Neural progenitor cell (in vitro differentiated cells): ENCODE results near the gene ZNF212.

Source experiments
- EZH2 ChIP-seq: fragments of 200-600 bp; sonication (generic); IDR thresholded peaks from 2 replicates; pipeline ENCODE4 v1.6.1; 2017; ENCODE audit warnings: antibody characterized with exemption, mild to moderate bottlenecking, moderate library complexity
- TF ChIP-seq, protein P1 (sequence below): fragments of 200-600 bp; sonication (generic); IDR thresholded peaks from 2 replicates; pipeline ENCODE4 v1.5.1; 2017; ENCODE audit warnings: antibody characterized with exemption, mild to moderate bottlenecking

DNA sequence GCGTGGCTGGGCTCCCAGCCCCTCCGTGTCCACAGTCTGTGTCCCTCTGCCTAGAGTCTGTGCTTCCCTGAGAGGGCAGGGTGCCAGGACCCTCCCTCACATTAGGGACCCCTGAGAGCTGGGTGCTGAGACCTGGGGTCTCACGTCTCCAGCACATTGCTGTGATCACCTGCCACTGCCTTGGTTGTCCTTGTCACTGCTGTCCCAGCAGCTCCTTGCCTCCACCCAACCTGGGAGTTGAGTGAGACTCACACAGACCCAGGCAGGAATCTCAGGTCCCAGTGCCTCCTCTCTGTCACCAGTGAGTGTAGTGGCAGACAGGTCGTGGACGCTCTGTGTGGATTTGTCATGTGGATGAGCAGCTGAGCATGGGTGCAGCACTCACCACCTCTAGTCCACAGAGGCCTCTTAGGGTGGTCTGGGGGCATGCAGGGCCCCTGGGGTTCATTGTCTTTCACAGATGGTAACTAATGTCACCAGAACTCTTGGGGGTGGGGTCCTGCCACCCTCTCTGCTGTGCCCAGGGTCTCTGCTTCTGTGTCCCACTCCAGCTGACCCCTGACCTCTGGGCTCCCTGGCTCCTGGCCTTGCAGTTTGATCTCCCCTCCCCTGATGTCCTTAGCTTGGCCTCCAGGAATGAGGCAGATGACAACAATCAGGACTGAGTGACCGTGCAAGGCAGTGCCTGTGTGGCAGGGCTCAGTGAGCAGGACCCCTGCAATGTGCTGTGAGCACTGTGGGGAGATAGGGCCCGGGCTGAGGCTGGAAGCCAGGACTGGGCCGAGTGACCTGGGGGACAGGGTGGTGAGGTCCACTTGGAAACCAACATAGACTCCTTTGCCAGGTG is 41.4 kb downstream of the ZNF212 start:
- TF ChIP-seq, protein P1, sequence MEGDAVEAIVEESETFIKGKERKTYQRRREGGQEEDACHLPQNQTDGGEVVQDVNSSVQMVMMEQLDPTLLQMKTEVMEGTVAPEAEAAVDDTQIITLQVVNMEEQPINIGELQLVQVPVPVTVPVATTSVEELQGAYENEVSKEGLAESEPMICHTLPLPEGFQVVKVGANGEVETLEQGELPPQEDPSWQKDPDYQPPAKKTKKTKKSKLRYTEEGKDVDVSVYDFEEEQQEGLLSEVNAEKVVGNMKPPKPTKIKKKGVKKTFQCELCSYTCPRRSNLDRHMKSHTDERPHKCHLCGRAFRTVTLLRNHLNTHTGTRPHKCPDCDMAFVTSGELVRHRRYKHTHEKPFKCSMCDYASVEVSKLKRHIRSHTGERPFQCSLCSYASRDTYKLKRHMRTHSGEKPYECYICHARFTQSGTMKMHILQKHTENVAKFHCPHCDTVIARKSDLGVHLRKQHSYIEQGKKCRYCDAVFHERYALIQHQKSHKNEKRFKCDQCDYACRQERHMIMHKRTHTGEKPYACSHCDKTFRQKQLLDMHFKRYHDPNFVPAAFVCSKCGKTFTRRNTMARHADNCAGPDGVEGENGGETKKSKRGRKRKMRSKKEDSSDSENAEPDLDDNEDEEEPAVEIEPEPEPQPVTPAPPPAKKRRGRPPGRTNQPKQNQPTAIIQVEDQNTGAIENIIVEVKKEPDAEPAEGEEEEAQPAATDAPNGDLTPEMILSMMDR = no peak
- TF ChIP-seq EZH2 = no peak
